K562 (cell line): Measurements from ENCODE around the gene BEST1. TPM values are rescaled to one million over a fixed set of nuclear protein-coding genes. Genes with fewer than 3 reads are reported as not detected.

Experiments
- CHD7 ChIP-seq: fragments of 200-600 bp; sonication (generic); IDR thresholded peaks from one replicate; pipeline ENCODE4 v1.6.1; 2012; ENCODE audit warnings: mild to moderate bottlenecking, low read depth, low read length, inconsistent platforms
- CREB1 ChIP-seq, 2 experiments: sonication (generic) in 1 of 2; formaldehyde crosslinking in 1 of 2; IDR thresholded peaks; 2 replicates each; pipeline versions ENCODE4 v1.6.1 to v1.8.0; 2012 to 2022; ENCODE audit warnings: inconsistent platforms in 1 of 2, mild to moderate bottlenecking in 1 of 2, missing genetic modification reagents in 1 of 2, moderate library complexity in 1 of 2
- E2F5 ChIP-seq: sonication (generic); formaldehyde crosslinking; IDR thresholded peaks from 2 replicates; pipeline ENCODE4 v1.8.0; 2022; ENCODE audit warnings: mild to moderate bottlenecking, missing genetic modification reagents
- E2F6 ChIP-seq, 2 experiments: IDR thresholded peaks; 2 replicates each; pipeline ENCODE4 v1.6.1; 2011; ENCODE audit warnings: borderline replicate concordance in 1 of 2, control low read depth in 1 of 2, low read depth in 1 of 2, low read length in 1 of 2, mild to moderate bottlenecking in 1 of 2, mixed read lengths in 1 of 2, moderate library complexity in 1 of 2; ENCODE audit not compliant: insufficient read depth in 1 of 2, insufficient read length in 1 of 2, poor library complexity in 1 of 2, severe bottlenecking in 1 of 2; ENCODE audit errors: extremely low read depth in 1 of 2
- ERF ChIP-seq: fragments of 450-650 bp; formaldehyde crosslinking; IDR thresholded peaks from 2 replicates; pipeline ENCODE4 v1.4.0; 2020; ENCODE audit warnings: mild to moderate bottlenecking, mixed read lengths
- FOXO4 ChIP-seq: fragments of 450-650 bp; formaldehyde crosslinking; IDR thresholded peaks from 2 replicates; pipeline ENCODE4 v1.4.0; 2020; ENCODE audit warnings: mild to moderate bottlenecking, moderate library complexity
- GATAD2A ChIP-seq: fragments of 450-650 bp; IDR thresholded peaks from 2 replicates; pipeline ENCODE4 v1.6.1; 2017
- KDM1A ChIP-seq, 2 experiments: fragments of 450-650 bp; IDR thresholded peaks; 2 replicates each; pipeline ENCODE4 v1.6.1; 2016; ENCODE audit warnings: mild to moderate bottlenecking in 2 of 2
- SAFB2 ChIP-seq: fragments of 200-400 bp; formaldehyde crosslinking; IDR thresholded peaks from 2 replicates; pipeline ENCODE4 v1.6.1; 2018; ENCODE audit warnings: borderline replicate concordance, low read length, low read depth, moderate library complexity; ENCODE audit not compliant: severe bottlenecking
- ZBTB17 ChIP-seq: fragments of 450-650 bp; formaldehyde crosslinking; IDR thresholded peaks from 2 replicates; pipeline ENCODE4 v1.4.0; 2020; ENCODE audit warnings: mild to moderate bottlenecking
- ZNF589 ChIP-seq: fragments of 200-800 bp; sonication (Bioruptor generic); IDR thresholded peaks from 2 replicates; pipeline ENCODE4 v1.6.1; 2016; ENCODE audit warnings: low read depth, missing genetic modification characterization, missing compliant biosample characterization
- polyA plus RNA-seq, 8 experiments: library from polyadenylated mRNA; depleted of rRNA in 4 of 8; stranded (reverse) in 5 of 8; unstranded in 3 of 8; fragments of >200 nt; fragmentation: Nextera tagmentation in 2 of 8; fragmentation: Illumina TruSeq in 1 of 8; extraction: Ambion mirVana in 2 of 8; extraction: Trizol in 1 of 8; gene quantifications; 2 replicates each; pipeline versions ENCODE4 v1.2.1 to v1.2.3, GENCODE V29; 2011 to 2014; ENCODE audit warnings: inconsistent platforms in 1 of 8, missing spikeins in 1 of 8
- total RNA-seq, 7 experiments: library from RNA; depleted of rRNA in 6 of 7; stranded (reverse); fragments of >200 nt in 6 of 7; fragmentation: Illumina TruSeq in 2 of 7; extraction: Trizol in 2 of 7; gene quantifications; 2 replicates each; pipeline versions ENCODE4 v1.2.1 to v1.2.3, GENCODE V29; 2011 to 2021; ENCODE audit warnings: low replicate concordance in 1 of 7

BEST1 gene
- total and polyA plus RNA-seq, 9 of the 15 experiments (the other 6 are each of a cell fraction or from before 2014, with no cell fraction given), result 0.07 to 1.3 (median 0.40) TPM

- TF ChIP-seq CHD7, result no peak
- TF ChIP-seq KDM1A (IDR thresholded peaks at IDR 0.05), result no peak
- TF ChIP-seq SAFB2, result no peak
- peak; percentile 39; the same call in 1 of the 2 replicates for TF ChIP-seq E2F5
- peak; percentile 72; the same call in 1 of the 2 replicates for TF ChIP-seq FOXO4 (CRISPR knock-in tag)
- no peak; the same call in 1 of the 2 replicates for TF ChIP-seq ZBTB17
- no peak; the same call in 1 of the 2 replicates for TF ChIP-seq CREB1 (IDR thresholded peaks at IDR 0.05)
- TF ChIP-seq CREB1 (CRISPR knock-in tag; IDR thresholded peaks at IDR 0.05), result no peak
- no peak for TF ChIP-seq E2F6 (IDR thresholded peaks at IDR 0.05; ENCODE audit: borderline replicate concordance in 1 of 2, extremely low read depth in 1 of 2, insufficient read depth in 1 of 2, insufficient read length in 1 of 2, low read depth in 1 of 2, low read length in 1 of 2, poor library complexity in 1 of 2, severe bottlenecking in 1 of 2)
- 0 out of 2 replicates have a peak, but pooled peaks have one; percentile 9 for TF ChIP-seq ZNF589 (CRISPR knock-in tag)
- TF ChIP-seq ERF (CRISPR knock-in tag), result peak; percentile 72; the same call in 1 of the 2 replicates
- TF ChIP-seq GATAD2A, result no peak
Observed at GRCh38 chr11:61964058-61964665, 14.0 kb downstream of the BEST1 start (continued).
